Uterus (tissue), 4 donors: Measurements from ENCODE around the gene BNC2. TPM values are rescaled to one million over a fixed set of nuclear protein-coding genes. Genes with fewer than 3 reads are reported as not detected.

Source experiments
- DNase-seq, 2 donors: peaks; one replicate each; pipeline ENCODE4 v3.0.0-alpha.2; 2019 to 2020
- H3K27ac ChIP-seq, 2 donors: fragments of 200-600 bp; sonication (generic); 1 replicate in 1 of 2; 2 replicates in 1 of 2; pipeline ENCODE4 v1.5.1; 2016 to 2018
- H3K27me3 ChIP-seq, 2 donors: fragments of 200-600 bp; sonication (generic); one replicate each; pipeline ENCODE4 v1.5.1; 2018 to 2019; ENCODE audit warnings: control low read depth in 1 of 2
- H3K36me3 ChIP-seq, 2 donors: fragments of 200-600 bp; sonication (generic); one replicate each; pipeline ENCODE4 v1.5.1; 2019; ENCODE audit warnings: control low read depth in 1 of 2
- H3K4me1 ChIP-seq, 2 donors: fragments of 200-600 bp; sonication (generic); one replicate each; pipeline ENCODE4 v1.5.1; 2018 to 2019; ENCODE audit warnings: control low read depth in 1 of 2
- H3K4me3 ChIP-seq, 2 donors: fragments of 200-600 bp; sonication (generic); 1 replicate in 1 of 2; 2 replicates in 1 of 2; pipeline ENCODE4 v1.5.1; 2018 to 2019; ENCODE audit warnings: mild to moderate bottlenecking in 1 of 2
- H3K9me3 ChIP-seq, 2 donors: fragments of 200-600 bp; sonication (generic); one replicate each; pipeline ENCODE4 v1.5.1; 2019; ENCODE audit warnings: control low read depth in 1 of 2
- POLR2A ChIP-seq, 2 donors: fragments of 450-650 bp; IDR thresholded peaks; one replicate each; pipeline ENCODE4 v1.6.1; 2016; ENCODE audit warnings: antibody characterized with exemption in 2 of 2, mild to moderate bottlenecking in 1 of 2, moderate library complexity in 1 of 2
- intact Hi-C: fragments of 100-400 bp; cut with DNase I; formaldehyde crosslinking; loops from one replicate; pipeline ENCODE4 v1.15.1; 2023; ENCODE audit warnings: low total_unique reads
- total RNA-seq, 4 donors: library from RNA; depleted of rRNA in 3 of 4; stranded (reverse); fragments of >200 nt in 3 of 4; gene quantifications; one replicate each; pipeline versions ENCODE4 v1.1.0 to v1.2.4, GENCODE V29; 2014 to 2023
- TF ChIP-seq, protein P1 (sequence below), 4 experiments: fragments of 200-600 bp in 2 of 4; fragments of 450-650 bp in 2 of 4; sonication (generic) in 2 of 4; IDR thresholded peaks; one replicate each; pipeline ENCODE4 v1.5.1; 2016 to 2019; ENCODE audit warnings: antibody characterized with exemption in 4 of 4, mild to moderate bottlenecking in 2 of 4, moderate library complexity in 1 of 4
- donor health status: DM: yes; HTN: yes; CAD: no.

The BNC2 gene
- total RNA-seq, 4 donors from 2014 or later = 85.9 to 293 (median 93.4) TPM

DNA sequence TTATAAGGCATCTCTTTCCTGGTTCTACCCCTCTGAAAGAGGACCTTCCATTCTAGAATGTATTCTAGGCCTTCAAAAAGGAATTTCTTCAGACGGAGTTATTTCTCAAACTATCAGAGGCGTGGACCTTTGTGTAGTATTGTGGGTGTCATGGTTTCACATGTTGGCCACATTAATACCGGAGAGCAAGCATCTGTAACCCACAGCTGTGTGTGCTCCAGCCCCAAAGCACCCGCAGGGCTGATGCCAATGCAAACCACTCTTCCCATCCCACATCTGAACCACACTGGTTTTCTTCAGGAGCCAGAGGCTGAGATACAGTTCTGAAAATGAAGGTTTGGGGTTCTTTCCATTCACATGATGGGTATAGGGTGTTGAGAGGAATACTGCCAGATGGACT is 127.1 kb downstream of the BNC2 start:
- DNase-seq = no peak
- intact Hi-C loops = no loop called here

DNA sequence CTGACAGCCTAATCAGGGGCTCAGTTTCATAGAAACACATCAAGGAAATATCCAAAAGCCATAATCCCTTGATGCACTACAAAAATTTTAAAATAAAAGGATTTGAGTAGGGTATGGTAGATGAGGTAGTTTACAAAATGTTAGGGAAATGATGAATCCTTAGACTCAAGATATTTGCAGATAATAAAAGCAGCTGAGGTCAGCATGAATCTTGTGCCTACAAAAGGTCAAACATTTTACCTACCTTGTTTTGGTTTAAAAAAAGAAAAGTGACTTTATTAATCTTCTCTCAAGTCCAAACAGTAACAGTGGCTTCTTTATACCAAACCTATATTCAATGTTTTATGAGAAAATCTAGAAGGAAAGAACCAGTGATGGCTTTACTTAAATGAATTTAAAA is 135.5 kb downstream of the BNC2 start:
- intact Hi-C loops = no loop called here
- no peaks in the 10 kb centered on the region for H3K36me3 ChIP-seq
- TF ChIP-seq POLR2A (IDR thresholded peaks at IDR 0.05) = no peak
- TF ChIP-seq, protein P1, sequence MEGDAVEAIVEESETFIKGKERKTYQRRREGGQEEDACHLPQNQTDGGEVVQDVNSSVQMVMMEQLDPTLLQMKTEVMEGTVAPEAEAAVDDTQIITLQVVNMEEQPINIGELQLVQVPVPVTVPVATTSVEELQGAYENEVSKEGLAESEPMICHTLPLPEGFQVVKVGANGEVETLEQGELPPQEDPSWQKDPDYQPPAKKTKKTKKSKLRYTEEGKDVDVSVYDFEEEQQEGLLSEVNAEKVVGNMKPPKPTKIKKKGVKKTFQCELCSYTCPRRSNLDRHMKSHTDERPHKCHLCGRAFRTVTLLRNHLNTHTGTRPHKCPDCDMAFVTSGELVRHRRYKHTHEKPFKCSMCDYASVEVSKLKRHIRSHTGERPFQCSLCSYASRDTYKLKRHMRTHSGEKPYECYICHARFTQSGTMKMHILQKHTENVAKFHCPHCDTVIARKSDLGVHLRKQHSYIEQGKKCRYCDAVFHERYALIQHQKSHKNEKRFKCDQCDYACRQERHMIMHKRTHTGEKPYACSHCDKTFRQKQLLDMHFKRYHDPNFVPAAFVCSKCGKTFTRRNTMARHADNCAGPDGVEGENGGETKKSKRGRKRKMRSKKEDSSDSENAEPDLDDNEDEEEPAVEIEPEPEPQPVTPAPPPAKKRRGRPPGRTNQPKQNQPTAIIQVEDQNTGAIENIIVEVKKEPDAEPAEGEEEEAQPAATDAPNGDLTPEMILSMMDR (IDR thresholded peaks at IDR 0.05) = no peak
- peaks cover 0 to 4% of the 10 kb centered on the region in 2 donors for H3K4me1 ChIP-seq
- no peak for DNase-seq
- no peak overlapping the region for H3K27ac ChIP-seq
- H3K9me3 ChIP-seq = no peaks in the 10 kb centered on the region
- no peaks in the 10 kb centered on the region for H3K27me3 ChIP-seq
- H3K4me3 ChIP-seq = no peak overlapping the region

More for the DNA sequence above, 127.1 kb downstream of the BNC2 start:
- TF ChIP-seq, protein P1 (IDR thresholded peaks at IDR 0.05) = no peak
- TF ChIP-seq POLR2A (IDR thresholded peaks at IDR 0.05) = no peak
- Histone ChIP-seq H3K9me3 (no peaks in the 10 kb centered on the region), H3K36me3 (no peaks in the 10 kb centered on the region), H3K27me3 (no peaks in the 10 kb centered on the region), H3K27ac (no peak overlapping the region), H3K4me3 (no peak overlapping the region), H3K4me1 (no peaks in the 10 kb centered on the region)

DNA sequence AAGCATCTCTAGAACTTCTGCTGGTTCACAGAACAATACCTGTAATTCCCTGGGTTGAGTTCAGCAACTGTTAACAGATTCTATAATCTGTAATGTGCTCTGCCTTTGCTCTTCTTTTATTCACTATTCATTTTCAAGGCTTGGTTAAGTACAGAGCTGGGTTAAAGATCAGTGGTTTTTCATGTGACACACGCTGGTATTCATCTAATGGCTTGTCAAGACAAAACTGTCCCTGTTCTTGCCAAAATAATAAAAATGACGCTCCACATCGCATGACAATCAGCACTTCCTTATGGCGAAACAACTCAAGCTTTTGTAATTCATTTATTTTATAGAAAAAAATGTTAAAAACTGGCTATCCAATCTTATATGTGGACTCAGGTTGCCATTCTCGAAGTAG is 137.9 kb downstream of the BNC2 start:
- TF ChIP-seq POLR2A (IDR thresholded peaks at IDR 0.05) = no peak
- TF ChIP-seq, protein P1 (IDR thresholded peaks at IDR 0.05) = no peak
- Histone ChIP-seq H3K4me1 (peaks cover 0 to 4% of the 10 kb centered on the region in 2 donors), H3K4me3 (no peak overlapping the region), H3K27me3 (no peaks in the 10 kb centered on the region), H3K36me3 (no peaks in the 10 kb centered on the region), H3K27ac (peak overlapping the region; percentile 7 to 37), H3K9me3 (no peaks in the 10 kb centered on the region)
- intact Hi-C loops = no loop called here
- no peak for DNase-seq

DNA sequence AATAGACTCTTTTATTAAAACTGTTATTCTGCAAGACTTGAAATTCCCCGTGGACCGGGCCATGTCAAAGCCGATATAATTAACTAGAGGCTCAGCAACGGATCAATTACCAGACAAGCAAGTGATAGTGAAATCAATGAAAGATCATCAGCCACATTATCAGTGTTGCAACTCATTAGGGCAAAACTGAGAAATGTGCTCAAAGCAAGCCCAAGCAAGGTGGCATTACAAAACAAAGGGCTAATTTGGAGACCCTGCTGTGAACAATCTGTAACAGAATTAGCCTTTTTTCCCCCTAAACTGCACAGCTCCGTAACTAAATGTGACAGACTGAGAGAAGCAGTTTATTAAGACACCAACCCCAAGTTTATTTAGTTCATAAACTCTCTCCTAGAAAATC is 140.3 kb downstream of the BNC2 start:
- H3K4me1 ChIP-seq = peaks cover 0 to 4% of the 10 kb centered on the region in 2 donors

DNA sequence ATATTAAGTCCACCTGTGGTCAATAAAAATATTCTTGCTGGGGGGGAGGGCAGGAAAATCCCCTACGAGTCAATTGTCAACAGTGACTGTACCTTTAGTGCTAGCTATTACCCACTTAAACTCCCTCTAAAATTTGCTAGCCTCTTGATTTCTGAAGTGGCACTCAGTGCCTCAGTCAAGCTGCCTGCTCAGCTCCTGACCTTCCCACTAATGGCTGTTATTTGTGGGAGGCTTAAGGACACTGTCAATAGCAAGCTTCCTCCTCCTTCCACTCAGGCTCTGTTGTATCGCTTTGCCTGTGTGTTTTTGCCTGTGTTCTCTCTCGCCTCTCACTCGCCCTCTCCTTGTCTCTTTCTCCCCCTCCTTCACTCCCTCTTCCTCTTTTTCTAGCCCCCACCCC is 140.8 kb downstream of the BNC2 start:
- no peaks in the 10 kb centered on the region for H3K36me3 ChIP-seq
- H3K27ac ChIP-seq = peak overlapping the region; percentile 96
- H3K27me3 ChIP-seq = no peaks in the 10 kb centered on the region
- H3K9me3 ChIP-seq = no peaks in the 10 kb centered on the region
- peak overlapping the region in 1 of 2 donors; percentile 70 for H3K4me3 ChIP-seq
- no peak for DNase-seq
- peaks cover 0 to 4% of the 10 kb centered on the region in 2 donors for H3K4me1 ChIP-seq
- intact Hi-C loops = no loop called here
- TF ChIP-seq, protein P1 (IDR thresholded peaks at IDR 0.05) = no peak
- TF ChIP-seq POLR2A (IDR thresholded peaks at IDR 0.05) = no peak

More for the DNA sequence above, 140.3 kb downstream of the BNC2 start:
- Histone ChIP-seq H3K27me3 (no peaks in the 10 kb centered on the region), H3K4me3 (peak overlapping the region in 1 of 2 donors; percentile 70), H3K27ac (peak overlapping the region; percentile 96), H3K36me3 (no peaks in the 10 kb centered on the region), H3K9me3 (no peaks in the 10 kb centered on the region)
- no peak for TF ChIP-seq POLR2A (IDR thresholded peaks at IDR 0.05)
- TF ChIP-seq, protein P1 (IDR thresholded peaks at IDR 0.05) = no peak
- intact Hi-C loops = no loop called here
- no peak for DNase-seq
